Gastroesophageal sphincter (tissue), 2 donors: ENCODE measurements around the gene NUP98.
"Not testable (repeated sequence)": the region's sequence is repeated elsewhere in the genome, so short reads cannot be mapped to it uniquely, and the experiment has no call there.

Experiments used
- POLR2A ChIP-seq, 2 donors: fragments of 450-650 bp; IDR thresholded peaks; one replicate each; pipeline ENCODE4 v1.6.1; 2017; ENCODE audit warnings: antibody characterized with exemption in 2 of 2, mild to moderate bottlenecking in 2 of 2, moderate library complexity in 1 of 2
- POLR2AphosphoS5 ChIP-seq: sonication (generic); formaldehyde crosslinking; IDR thresholded peaks from one replicate; pipeline ENCODE4 v1.6.1; 2017; ENCODE audit warnings: antibody characterized with exemption

GRCh38 chr11:3648843-3649242 is 148.5 kb downstream of the NUP98 start:
- not testable (repeated sequence) for TF ChIP-seq POLR2AphosphoS5; POLR2A (IDR thresholded peaks at IDR 0.05)
